SK-N-MC (cell line): Measurements from ENCODE around the gene TRPM5.

ENCODE experiments used
- EZH2 ChIP-seq: fragments of 200-600 bp; sonication (generic); IDR thresholded peaks from one replicate; pipeline ENCODE4 v1.6.1; 2017; ENCODE audit warnings: antibody characterized with exemption
- FOXP2 ChIP-seq: optimal IDR thresholded peaks from 2 replicates; pipeline ENCODE3; 2011; ENCODE audit warnings: mild to moderate bottlenecking, moderate library complexity; ENCODE audit not compliant: insufficient read depth; ENCODE audit errors: extremely low read length, control extremely low read depth

DNA sequence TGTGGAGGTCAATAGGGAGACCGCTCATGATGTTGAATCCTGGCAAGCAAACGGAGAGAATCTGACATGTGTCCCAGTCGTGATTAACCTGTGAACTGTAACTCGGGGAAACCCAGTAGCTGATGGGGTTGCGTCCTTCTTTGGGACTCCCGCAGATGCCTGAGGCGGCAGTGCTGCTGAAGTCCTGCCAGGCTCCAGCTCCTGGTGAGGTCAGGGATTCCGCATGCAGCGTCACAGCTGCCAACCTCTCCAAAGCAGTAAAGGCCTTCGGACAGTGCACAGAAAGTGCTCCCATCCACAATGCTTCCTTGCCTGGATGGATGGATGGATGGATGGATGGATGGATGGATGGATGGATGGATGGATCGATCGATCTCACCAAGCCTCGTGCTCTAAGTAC, 14.0 kb upstream of the TRPM5 start:
- no peak for TF ChIP-seq FOXP2
- TF ChIP-seq EZH2, result no peak
